Adrenal gland (tissue), 12 donors: ENCODE measurements around the gene RGS9. TPM values are rescaled to one million over a fixed set of nuclear protein-coding genes. Genes with fewer than 3 reads are reported as not detected.
"Not testable (repeated sequence)": the region's sequence is repeated elsewhere in the genome, so short reads cannot be mapped to it uniquely, and the experiment has no call there.

ENCODE experiments used
- DNase-seq, 7 donors: peaks; one replicate each; pipeline ENCODE4 v3.0.0-alpha.2; 2019 to 2020
- H3K27ac ChIP-seq, 5 donors: fragments of 200-600 bp; sonication (generic) in 4 of 5; 1 replicate in 3 of 5; 2 replicates in 2 of 5; pipeline versions ENCODE4 v1.5.1 to v1.8.0; 2016 to 2020; ENCODE audit warnings: mild to moderate bottlenecking in 1 of 5
- H3K27me3 ChIP-seq: fragments of 200-600 bp; 2 replicates; pipeline ENCODE4 v1.8.0; 2021
- H3K36me3 ChIP-seq, 2 donors: fragments of 200-600 bp; replicated peaks in 1 of 2; 1 replicate in 1 of 2; 2 replicates in 1 of 2; pipeline versions ENCODE4 v1.5.1 to v1.8.0; 2018 to 2022
- H3K4me1 ChIP-seq, 2 donors: fragments of 200-600 bp; replicated peaks in 1 of 2; 1 replicate in 1 of 2; 2 replicates in 1 of 2; pipeline versions ENCODE4 v1.5.1 to v1.8.0; 2018 to 2021
- H3K4me3 ChIP-seq, 4 donors: fragments of 200-600 bp; sonication (generic) in 3 of 4; one replicate each; pipeline ENCODE4 v1.5.1; 2016 to 2018
- H3K9me3 ChIP-seq, 3 donors: fragments of 200-600 bp; sonication (generic) in 1 of 3; replicated peaks in 1 of 3; 1 replicate in 2 of 3; 2 replicates in 1 of 3; pipeline versions ENCODE4 v1.5.1 to v1.8.0; 2016 to 2021
- POLR2A ChIP-seq, 2 donors: fragments of 450-650 bp; IDR thresholded peaks; one replicate each; pipeline ENCODE4 v1.6.1; 2017; ENCODE audit warnings: antibody characterized with exemption in 2 of 2, mild to moderate bottlenecking in 2 of 2, moderate library complexity in 1 of 2
- WGBS, 4 donors: extraction: QIAGEN DNeasy Blood & Tissue Kit in 2 of 4; methylation state at CpG; one replicate each; pipeline versions ENCODE4 v1.1.5 to v1.1.7; 2013 to 2017; 5-methylcytosine and 5-hydroxymethylcytosine counted together
- intact Hi-C, 2 donors: fragments of 100-400 bp; cut with DNase I; formaldehyde crosslinking; loops; one replicate each; pipeline versions ENCODE4 v1.14.1 to v1.15.0; 2022 to 2023
- polyA plus RNA-seq, 3 donors: library from polyadenylated mRNA; stranded (reverse); fragments of 200-250 nt in 2 of 3; fragments of 350-450 nt in 1 of 3; fragmentation: Illumina TruSeq in 1 of 3; extraction: RNeasy Lipid Tissue Mini Kit (QIAGEN cat#74804) in 1 of 3; gene quantifications; one replicate each; pipeline ENCODE4 v1.2.3, GENCODE V29; 2013 to 2014
- total RNA-seq, 9 donors: library from RNA; depleted of rRNA in 4 of 9; stranded (reverse); fragments of >200 nt in 4 of 9; fragments of 120-200 nt in 1 of 9; fragmentation: NEBNext Ultra II Directional in 1 of 9; extraction: Animal tissue kit (Norgen Biotek cat#: 25700) in 1 of 9; gene quantifications; one replicate each; pipeline versions ENCODE4 v1.1.0 to v1.2.4, GENCODE V29; 2013 to 2023
- TF ChIP-seq, protein P1 (sequence below), 6 experiments: fragments of 450-650 bp in 4 of 6; fragments of 200-600 bp in 2 of 6; sonication (generic) in 1 of 6; IDR thresholded peaks; 1 replicate in 5 of 6; 2 replicates in 1 of 6; pipeline versions ENCODE4 v1.5.1 to v1.8.0; 2016 to 2021; ENCODE audit warnings: antibody characterized with exemption in 6 of 6, mild to moderate bottlenecking in 2 of 6, moderate library complexity in 1 of 6
- donor health status: healthy with polysubstance abuse.
- donor health status: Bipolar disorder and iron deficiency.
- donor health status: DM: yes; HTN: yes; CAD: no.
- donor health status: DM: no; HTN: no; CAD: no.
- donor health status: DM: no; HTN: no; CAD: no.
- donor health status: DM: yes; HTN: yes; CAD: no.

RGS9 gene
- total and polyA plus RNA-seq, 12 donors: 4.3 to 32.3 (median 14.4) TPM

DNA sequence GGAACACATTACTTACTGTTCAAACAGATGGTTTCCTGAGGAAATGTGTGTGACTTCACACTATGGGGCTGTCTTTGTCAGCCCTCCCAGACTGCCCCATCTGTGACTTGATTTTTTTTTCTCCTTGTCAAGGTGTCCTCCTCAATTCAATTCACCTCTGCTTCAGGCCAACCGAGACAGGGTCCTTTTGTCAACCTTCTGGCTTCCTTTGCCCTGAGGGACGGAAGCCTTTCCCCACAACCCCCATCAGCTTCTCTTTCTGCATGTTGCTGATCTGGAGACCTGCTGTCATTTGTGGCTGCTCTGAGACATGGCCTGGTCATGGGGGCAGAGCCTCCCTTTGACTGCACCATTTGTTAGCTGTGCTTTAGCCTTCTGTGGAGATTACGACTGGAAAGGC is 21.3 kb upstream of the RGS9 start:
- intact Hi-C loops: no loop called here
- 33 to 67% (median 51%) methylated on average over 2 to 3 of the region's 3 CpGs for WGBS, 4 donors
- H3K36me3 ChIP-seq: no peaks in the 10 kb centered on the region
- H3K4me3 ChIP-seq: no peak overlapping the region
- no peak for DNase-seq
- no peaks in the 10 kb centered on the region for H3K27me3 ChIP-seq
- no peak overlapping the region for H3K27ac ChIP-seq
- H3K4me1 ChIP-seq: no peaks in the 10 kb centered on the region
- no peaks in the 10 kb centered on the region for H3K9me3 ChIP-seq
- TF ChIP-seq, protein P1, sequence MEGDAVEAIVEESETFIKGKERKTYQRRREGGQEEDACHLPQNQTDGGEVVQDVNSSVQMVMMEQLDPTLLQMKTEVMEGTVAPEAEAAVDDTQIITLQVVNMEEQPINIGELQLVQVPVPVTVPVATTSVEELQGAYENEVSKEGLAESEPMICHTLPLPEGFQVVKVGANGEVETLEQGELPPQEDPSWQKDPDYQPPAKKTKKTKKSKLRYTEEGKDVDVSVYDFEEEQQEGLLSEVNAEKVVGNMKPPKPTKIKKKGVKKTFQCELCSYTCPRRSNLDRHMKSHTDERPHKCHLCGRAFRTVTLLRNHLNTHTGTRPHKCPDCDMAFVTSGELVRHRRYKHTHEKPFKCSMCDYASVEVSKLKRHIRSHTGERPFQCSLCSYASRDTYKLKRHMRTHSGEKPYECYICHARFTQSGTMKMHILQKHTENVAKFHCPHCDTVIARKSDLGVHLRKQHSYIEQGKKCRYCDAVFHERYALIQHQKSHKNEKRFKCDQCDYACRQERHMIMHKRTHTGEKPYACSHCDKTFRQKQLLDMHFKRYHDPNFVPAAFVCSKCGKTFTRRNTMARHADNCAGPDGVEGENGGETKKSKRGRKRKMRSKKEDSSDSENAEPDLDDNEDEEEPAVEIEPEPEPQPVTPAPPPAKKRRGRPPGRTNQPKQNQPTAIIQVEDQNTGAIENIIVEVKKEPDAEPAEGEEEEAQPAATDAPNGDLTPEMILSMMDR (IDR thresholded peaks at IDR 0.05): no peak
- TF ChIP-seq POLR2A (IDR thresholded peaks at IDR 0.05): no peak

DNA sequence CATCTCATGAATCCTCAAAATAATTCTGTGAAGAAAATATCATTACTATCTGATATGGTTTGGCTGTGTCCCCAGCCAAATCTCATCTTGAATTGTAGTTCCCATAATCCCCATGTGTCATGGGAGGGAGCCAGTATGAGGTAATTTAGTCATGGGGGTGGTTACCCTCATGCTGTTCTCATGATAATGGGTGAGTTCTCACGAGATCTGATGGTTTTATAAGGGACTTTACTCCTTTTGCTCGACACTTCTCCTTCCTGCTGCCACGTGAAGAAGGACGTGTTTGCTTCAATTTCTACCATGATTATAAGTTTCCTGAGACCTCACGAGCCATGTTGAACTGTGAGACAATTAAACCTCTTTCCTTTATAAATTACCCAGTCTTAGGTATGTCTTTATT is 20.7 kb upstream of the RGS9 start:
- intact Hi-C loops: not testable (repeated sequence)

DNA sequence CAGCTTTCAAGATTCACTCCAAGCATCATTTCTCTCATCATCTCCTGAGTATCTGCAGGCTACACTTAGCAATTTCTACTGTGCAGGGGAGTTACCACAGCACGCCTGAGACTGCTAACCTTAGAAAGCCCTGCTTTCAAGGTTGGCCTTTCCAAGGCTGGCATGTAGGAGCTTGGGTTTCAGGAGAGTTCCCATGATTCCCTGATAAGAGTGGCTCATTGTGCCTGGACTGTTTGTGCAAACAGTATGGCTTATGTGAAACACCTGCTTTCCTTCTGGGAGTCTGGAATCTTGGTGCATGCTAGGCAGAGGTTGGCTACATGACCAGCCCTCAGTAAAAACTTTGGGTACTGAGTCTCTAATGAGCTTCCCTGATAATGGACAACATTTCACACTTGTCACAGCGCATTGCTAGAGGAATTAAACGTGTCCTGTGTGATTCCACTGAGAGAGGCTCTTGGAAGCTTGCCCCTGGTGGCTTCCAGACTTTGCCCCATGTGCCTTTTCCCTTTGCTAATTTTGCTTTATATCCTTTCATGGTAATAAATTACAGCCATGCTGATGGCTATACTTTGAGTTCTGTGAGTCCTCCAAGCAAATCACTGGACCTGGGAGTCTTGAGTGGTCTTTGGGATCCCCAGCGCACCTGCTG is 19.7 kb upstream of the RGS9 start:
- Histone ChIP-seq H3K27me3 (no peaks in the 10 kb centered on the region), H3K9me3 (no peaks in the 10 kb centered on the region), H3K4me3 (no peak overlapping the region), H3K36me3 (no peaks in the 10 kb centered on the region), H3K4me1 (peaks cover 3 to 5% of the 10 kb centered on the region in 2 donors), H3K27ac (no peak overlapping the region)
- intact Hi-C loops: no loop called here
- WGBS, 4 donors: 59 to 82% (median 67%) methylated on average over 4 of the region's 4 CpGs
- TF ChIP-seq, protein P1 (IDR thresholded peaks at IDR 0.05): no peak
- no peak for TF ChIP-seq POLR2A (IDR thresholded peaks at IDR 0.05)
- DNase-seq: no peak

More for the DNA sequence above, 20.7 kb upstream of the RGS9 start:
- H3K27ac ChIP-seq, H3K27me3 ChIP-seq, DNase-seq, H3K9me3 ChIP-seq, H3K4me3 ChIP-seq, H3K36me3 ChIP-seq, H3K4me1 ChIP-seq: not testable (repeated sequence)
- WGBS, 4 donors: 47 to 67% (median 54%) methylated on average over 5 of the region's 5 CpGs

DNA sequence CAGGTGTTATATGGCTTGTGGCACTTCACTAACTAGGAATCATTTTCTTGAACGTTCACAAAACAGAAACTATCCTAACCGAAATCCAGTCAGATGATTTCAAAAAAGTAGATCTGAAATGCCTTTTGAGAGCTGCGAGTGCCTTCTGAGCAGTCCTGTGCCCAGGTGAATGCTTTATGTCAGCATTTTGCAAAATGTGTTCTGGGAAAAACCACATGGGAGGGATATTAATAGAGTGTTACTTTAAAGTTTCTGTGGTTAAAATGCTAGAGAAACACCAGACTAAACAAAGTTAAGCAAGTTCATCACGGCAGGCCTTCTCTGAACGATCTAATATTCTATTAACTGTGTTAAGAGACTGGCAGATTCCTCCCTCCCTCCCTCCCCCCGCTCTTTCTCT is 15.8 kb upstream of the RGS9 start:
- intact Hi-C loops: no loop called here
- Histone ChIP-seq H3K9me3 (no peaks in the 10 kb centered on the region), H3K36me3 (no peaks in the 10 kb centered on the region), H3K27ac (no peak overlapping the region), H3K27me3 (no peaks in the 10 kb centered on the region), H3K4me3 (no peak overlapping the region), H3K4me1 (peaks cover 5 to 14% of the 10 kb centered on the region in 2 donors)
- 53 to 66% (median 56%) methylated on average over 6 of the region's 6 CpGs for WGBS, 4 donors
- DNase-seq: no peak
- no peak for TF ChIP-seq POLR2A (IDR thresholded peaks at IDR 0.05)
- TF ChIP-seq, protein P1 (IDR thresholded peaks at IDR 0.05): no peak
